ENCODE data around the gene TMEFF2.

Gene TMEFF2

DNA sequence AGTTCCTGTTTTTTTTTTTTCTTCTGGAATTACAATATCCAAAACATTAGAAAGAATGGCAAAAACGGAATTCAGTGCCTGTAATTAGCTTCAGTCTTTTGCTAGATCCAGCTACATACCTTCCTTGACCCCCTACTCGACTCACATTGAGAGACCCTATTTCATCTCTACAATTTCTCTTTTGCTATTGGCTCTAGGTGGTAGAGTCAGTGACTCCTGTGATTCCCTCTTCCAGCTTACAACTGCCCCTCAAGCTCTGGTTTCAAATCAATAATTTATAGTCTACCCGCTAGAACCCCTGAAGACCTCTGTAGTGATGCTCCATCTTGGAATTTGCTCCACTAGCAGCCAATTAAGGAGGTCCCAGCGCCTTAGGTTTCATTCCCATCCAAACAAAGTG is 125.8 kb downstream of the TMEFF2 start:
- DNase-seq (ENCODE audit: low spot score) = no peak

- no peak for DNase-seq (ENCODE audit: low spot score)
Observed at GRCh38 chr2:192067631-192068030, 127.1 kb downstream of the TMEFF2 start.

GRCh38 chr2:192064459-192064858 is 130.3 kb downstream of the TMEFF2 start:
- DNase-seq (ENCODE audit: low spot score) = no peak

DNA sequence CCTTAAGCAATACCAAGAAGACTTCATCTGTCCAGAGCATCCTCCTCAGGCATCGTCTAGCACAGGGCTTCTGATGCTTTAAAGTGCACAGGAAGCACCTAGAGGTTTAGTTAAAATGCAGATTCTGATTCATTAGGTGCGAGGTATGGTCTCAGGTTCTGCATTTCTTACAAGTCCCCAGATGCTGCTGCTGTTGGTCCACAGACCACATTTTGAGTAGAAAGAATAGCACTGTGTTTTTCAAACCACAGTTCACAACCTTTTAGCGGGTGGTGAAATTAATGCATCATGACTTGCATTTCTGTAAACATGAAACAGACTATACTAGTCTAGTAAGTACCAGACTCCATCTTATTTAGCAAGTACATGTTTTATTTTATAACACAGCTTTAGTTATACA is 134.6 kb downstream of the TMEFF2 start:
- DNase-seq (ENCODE audit: low spot score) = no peak

DNA sequence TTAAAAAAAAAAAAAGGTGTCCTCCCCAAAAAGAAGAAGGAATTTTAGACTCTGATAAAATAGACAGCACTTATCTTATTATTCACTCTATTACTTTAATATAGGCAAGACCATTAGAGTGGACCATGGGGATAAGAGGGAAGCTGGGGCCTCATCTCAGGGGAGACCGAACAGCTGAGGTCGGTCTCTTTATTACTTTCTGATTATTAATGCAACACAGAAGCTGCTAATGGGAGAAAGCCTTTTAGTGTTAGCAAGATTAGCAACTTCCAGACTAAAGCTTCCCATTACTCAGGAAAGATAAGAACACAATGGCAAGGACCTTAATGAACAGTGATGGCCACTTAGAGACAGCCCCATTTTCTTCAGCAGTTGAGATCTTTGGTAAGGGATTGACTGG is 135.5 kb downstream of the TMEFF2 start:
- DNase-seq (ENCODE audit: low spot score) = no peak

GRCh38 chr2:192053921-192054320 is 140.8 kb downstream of the TMEFF2 start:
- no peak for DNase-seq (ENCODE audit: low spot score)

GRCh38 chr2:192051533-192051932 is 143.2 kb downstream of the TMEFF2 start:
- no peak for DNase-seq (ENCODE audit: low spot score)

- DNase-seq (ENCODE audit: low spot score) = no peak
Observed at GRCh38 chr2:192049362-192049761, 145.4 kb downstream of the TMEFF2 start.

DNA sequence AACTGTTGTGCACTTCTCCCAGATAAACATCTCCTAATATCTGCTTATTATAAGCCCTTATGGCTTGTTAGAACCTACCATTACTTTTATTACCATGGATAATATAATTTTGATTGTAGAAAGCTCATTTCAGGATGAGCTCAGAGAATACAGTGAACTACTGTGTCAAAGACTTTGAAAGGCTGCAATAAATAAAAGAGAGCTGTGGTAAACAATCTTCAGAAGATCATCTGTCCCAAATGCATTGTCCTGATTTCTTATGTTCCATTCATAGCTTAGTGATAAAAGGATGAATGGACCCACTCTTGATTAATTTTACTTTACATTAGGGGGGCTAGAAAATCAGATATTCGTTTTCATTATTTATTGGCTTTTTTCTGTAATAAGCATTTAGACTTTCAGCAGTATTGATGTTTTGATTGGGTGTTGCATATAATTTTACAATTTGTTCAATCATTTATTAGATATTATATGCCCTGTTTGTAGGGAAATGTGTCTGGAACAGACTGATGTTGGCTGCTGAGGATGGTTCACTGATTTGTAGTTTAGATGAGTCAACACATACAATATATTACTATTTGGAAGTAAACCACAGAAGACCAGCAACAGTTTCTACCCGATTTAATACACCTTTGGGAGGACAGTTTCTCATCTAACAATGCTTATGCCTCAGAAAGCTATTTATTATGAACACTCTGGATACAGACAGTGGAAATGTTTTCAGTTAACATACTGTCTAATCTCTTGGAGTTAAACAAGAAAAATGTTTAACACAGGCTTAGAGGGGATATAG is 147.2 kb downstream of the TMEFF2 start:
- DNase-seq (ENCODE audit: low spot score) = no peak

DNA sequence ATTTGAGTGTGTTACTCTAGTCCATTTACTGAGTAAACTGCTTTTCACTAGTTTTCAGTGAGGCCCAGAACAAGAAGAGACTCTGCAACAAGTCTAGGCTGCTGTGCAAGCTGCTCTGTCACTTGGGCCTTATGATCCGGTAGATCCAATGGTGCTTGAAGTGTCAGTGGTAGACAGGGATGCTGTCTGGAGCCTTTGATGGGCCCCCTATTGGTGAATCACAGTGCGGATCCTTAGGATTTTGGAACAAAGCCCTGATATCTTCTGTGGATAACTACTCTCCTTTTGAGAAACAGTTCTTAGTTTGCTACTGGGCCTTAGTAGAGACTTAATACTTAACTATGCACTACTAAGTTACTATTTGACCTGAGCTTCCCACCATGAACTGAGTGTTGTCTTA is 150.2 kb downstream of the TMEFF2 start:
- DNase-seq (ENCODE audit: low spot score) = no peak

DNA sequence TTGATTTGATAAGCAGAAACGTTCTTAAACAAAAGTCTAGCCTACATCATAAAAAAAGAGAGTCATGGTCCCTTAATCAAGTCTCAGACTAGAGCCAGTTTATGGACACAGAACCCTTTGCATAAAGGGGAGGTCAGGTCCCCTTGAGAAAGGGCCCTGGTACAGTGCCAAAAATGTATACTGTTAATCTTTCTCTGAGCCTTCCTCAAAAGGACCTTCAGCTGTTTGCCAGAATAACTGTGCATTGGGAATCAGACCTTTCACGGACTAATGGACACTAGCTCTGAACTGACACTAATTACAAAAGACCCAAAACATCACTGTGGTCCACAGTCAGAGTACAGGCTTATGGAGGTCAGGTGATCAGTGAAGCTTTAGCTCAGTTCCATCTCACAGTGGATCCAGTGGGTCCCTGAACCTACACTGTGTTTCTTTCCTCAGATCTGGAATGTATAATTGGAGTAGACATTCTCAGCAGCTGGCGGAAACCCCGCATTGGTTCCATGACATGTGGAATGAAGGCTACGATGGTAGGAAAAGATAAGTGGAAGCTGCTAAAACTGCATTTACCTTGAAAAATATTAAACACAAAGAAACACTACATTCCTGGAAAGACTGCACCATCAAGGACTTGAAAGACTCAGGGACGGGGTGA is 151.4 kb downstream of the TMEFF2 start:
- DNase-seq (ENCODE audit: low spot score) = no peak

DNA sequence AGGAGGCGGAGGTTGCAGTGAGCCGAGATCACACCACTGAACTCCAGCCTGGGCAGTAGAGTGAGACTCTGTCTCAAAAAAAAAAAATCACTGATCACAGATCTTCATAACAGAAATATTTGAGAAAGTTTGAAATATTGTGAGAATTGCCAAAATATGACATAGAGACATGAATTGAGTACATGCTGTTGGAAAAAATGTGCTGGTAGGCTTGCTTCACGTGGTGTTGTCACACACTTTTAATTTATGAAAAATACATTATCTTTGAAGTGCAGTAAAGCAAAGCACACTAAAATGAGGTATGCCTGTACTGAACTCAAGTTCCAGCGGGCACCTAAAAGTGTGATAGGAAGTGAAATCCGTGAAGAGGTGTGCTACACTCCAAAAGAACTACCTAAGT is 152.6 kb downstream of the TMEFF2 start:
- no peak for DNase-seq (ENCODE audit: low spot score)

GRCh38 chr2:192038110-192038509 is 156.6 kb downstream of the TMEFF2 start:
- no peak for DNase-seq (ENCODE audit: low spot score)

DNA sequence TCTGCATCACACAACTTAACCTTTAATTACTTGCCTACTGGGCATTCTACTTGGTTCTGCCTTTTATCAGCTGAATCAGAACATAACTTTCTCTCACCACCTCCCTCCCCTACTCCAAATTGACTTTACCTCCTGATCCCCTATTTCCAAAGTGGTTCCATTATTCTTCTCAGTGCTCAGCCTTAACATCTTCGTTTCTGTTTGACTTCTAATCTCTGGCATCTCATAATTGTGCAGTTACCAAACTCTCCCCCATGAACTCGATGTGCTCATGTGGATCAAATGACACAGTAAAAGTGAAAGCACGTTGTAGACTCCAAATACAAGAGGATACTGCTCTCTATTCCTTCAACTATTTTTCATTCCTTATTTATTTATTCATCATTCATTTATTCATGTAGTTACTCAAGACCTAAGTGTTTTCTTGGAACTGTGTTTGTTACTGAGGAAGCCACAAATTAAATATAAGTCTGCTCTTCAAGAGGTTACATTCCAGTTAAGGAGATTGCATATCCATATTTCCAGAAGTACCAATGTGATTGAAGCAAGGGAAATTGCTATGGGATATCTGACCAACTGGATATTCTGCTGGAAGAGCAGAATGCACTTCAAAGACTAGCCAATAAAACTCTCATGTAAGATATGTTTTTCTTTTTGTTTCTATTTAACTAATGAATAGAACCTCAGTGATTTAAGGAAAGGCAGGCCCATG is 158.8 kb downstream of the TMEFF2 start:
- no peak for DNase-seq (ENCODE audit: low spot score)

DNA sequence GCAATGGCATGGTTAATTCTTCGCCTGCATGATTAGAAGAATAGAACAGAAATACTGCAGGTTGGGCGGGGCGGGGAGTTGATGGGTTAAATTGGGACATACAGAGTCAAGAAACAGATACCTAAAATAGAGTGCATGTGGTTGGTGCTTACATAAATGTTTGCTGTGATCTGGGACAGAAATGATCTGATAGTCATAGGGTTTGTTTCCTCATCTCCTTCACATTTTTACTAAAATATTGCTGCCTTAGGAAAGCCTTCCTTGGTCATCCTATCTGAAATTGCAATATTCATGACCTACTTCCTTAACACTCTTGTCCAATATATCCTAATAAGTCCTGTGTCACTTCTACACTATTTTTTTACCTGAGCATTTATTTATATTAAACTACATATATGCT is 163.9 kb downstream of the TMEFF2 start:
- DNase-seq (ENCODE audit: low spot score) = no peak

GRCh38 chr2:192030289-192030688 is 164.4 kb downstream of the TMEFF2 start:
- no peak for DNase-seq (ENCODE audit: low spot score)

- no peak for DNase-seq (ENCODE audit: low spot score)
Observed at GRCh38 chr2:192029089-192029488, 165.6 kb downstream of the TMEFF2 start.

- DNase-seq (ENCODE audit: low spot score) = no peak
Observed at GRCh38 chr2:192026825-192027120, 168.0 kb downstream of the TMEFF2 start.

DNA sequence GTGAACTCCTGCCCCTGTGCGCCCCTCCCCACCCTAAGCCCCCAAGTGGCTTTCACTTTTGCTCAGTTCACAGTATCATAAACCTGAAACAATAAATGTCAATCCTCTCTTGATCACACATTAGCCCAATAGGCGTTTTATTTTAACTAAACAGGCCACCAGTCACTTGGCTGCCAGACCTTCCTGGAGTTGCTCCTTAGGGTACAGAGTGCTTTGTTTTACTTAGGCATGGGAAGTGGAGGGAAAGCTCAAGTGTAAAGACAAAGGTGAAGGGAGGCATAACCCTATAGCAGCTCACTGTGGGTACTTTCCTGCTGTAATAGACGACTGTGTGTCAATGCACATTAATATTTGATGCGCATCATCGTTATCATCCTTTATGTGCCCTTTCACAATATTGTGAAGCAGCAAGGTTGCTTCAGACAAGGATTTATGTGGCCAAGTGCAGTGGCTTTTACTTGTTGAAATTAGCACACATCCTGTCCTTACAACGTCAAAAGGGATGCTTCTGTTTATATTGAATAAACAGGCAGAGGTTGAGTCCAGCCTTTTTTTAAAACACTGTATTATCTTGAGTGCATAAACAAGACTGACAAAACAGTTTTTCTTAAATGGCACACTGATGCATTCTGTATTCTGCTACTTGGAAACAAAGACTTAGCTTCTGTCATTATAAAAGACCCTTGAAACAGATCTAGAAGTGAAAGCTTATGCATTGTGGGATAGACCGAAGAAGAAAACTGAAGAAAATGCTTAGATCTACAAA is 168.5 kb downstream of the TMEFF2 start:
- DNase-seq (ENCODE audit: low spot score) = no peak

DNA sequence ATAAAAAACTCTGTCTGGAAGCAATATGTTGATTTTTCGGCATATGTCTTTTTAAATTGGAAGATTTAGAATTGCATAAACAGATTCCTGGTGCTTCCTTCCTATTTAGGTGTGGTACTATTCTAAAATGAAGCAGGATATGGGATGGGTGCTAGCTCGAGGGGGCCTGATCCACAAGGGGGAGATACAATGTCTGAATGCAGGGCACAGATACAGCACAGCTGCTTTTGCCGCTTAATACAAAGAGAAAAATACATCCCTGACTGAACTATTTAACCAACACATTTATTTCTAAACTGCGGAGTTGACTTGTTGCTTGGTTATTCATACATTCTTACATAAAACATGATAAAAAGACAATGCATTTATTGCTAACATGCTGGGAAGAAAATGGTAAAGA is 169.1 kb downstream of the TMEFF2 start:
- no peak for DNase-seq (ENCODE audit: low spot score)

DNA sequence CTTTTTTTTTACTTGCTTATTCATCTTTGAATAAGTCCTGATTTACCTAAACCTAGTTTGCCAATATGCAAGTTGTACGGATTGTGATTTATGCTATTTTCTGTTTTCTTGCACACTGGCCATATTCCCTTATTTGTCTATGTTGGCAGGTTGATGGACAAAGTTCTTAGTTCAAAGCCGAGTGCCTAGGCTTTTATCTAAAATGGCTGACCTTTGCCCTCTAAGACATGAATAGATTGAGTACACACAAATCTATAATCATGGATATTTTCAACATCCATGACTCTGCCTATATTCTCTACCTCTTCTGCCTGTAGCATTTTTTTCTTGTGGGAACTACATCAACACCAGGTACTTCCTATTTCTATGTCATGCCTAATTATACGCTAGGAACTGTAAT is 171.7 kb downstream of the TMEFF2 start:
- DNase-seq (ENCODE audit: low spot score) = no peak

GRCh38 chr2:192017844-192018243 is 176.9 kb downstream of the TMEFF2 start:
- no peak for DNase-seq (ENCODE audit: low spot score)

DNA sequence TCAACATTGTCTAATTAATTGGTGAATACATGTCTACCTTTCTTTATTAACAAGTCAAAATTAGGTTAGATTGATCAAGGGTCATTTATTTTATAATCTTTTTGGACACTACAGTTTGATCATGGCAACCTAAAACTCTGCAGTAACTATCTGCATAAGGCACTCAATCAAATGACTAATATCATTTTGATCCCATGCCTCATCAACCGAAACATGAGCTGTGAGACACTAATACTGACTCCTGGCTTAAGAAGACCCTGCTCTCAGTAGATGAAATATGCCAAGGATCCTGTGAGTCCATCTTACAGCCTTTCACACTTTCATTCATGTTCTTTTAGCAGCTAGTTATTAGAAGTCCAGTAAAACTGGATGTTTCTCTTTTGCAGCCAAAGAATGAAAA is 178.5 kb downstream of the TMEFF2 start:
- DNase-seq (ENCODE audit: low spot score) = no peak
